Testis (tissue), 3 donors: ENCODE measurements around the gene KCNG1. TPM values are rescaled to one million over a fixed set of nuclear protein-coding genes. Genes with fewer than 3 reads are reported as not detected.

ENCODE experiments used
- DNase-seq: peaks from one replicate; pipeline ENCODE4 v3.0.0-alpha.2; 2019
- H3K27ac ChIP-seq, 2 donors: fragments of 200-600 bp; sonication (generic); one replicate each; pipeline ENCODE4 v1.5.1; 2019
- H3K27me3 ChIP-seq: fragments of 200-600 bp; sonication (generic); one replicate; pipeline ENCODE4 v1.5.1; 2019
- H3K36me3 ChIP-seq: fragments of 200-600 bp; sonication (generic); one replicate; pipeline ENCODE4 v1.5.1; 2017; ENCODE audit warnings: low read depth; ENCODE audit errors: missing control alignments
- H3K4me1 ChIP-seq: fragments of 200-600 bp; sonication (generic); one replicate; pipeline ENCODE4 v1.5.1; 2019
- H3K4me3 ChIP-seq, 2 donors: fragments of 200-600 bp; sonication (generic); one replicate each; pipeline ENCODE4 v1.5.1; 2017 to 2019
- H3K9me3 ChIP-seq: fragments of 200-600 bp; sonication (generic); one replicate; pipeline ENCODE4 v1.5.1; 2017
- CTCF ChIP-seq, 3 experiments: fragments of 450-650 bp in 2 of 3; fragments of 200-600 bp in 1 of 3; sonication (generic) in 1 of 3; IDR thresholded peaks; one replicate each; pipeline ENCODE4 v1.5.1; 2016 to 2019; ENCODE audit warnings: antibody characterized with exemption in 3 of 3, mild to moderate bottlenecking in 2 of 3, moderate library complexity in 1 of 3
- POLR2A ChIP-seq: fragments of 450-650 bp; IDR thresholded peaks from one replicate; pipeline ENCODE4 v1.6.1; 2017; ENCODE audit warnings: antibody characterized with exemption, mild to moderate bottlenecking, moderate library complexity
- WGBS, 2 donors: methylation state at CpG; one replicate each; pipeline ENCODE4 v1.1.5; 2018; 5-methylcytosine and 5-hydroxymethylcytosine counted together
- intact Hi-C: fragments of 100-400 bp; cut with DNase I; formaldehyde crosslinking; loops from one replicate; pipeline ENCODE4 v1.15.1; 2023; ENCODE audit warnings: low total_unique reads
- polyA plus RNA-seq: library from polyadenylated mRNA; stranded (reverse); fragments of 350-450 nt; fragmentation: Illumina TruSeq; extraction: RNeasy Lipid Tissue Mini Kit (QIAGEN cat#74804); gene quantifications from one replicate; pipeline ENCODE4 v1.2.3, GENCODE V29; 2014; ENCODE audit warnings: low read depth, low replicate concordance; ENCODE audit not compliant: insufficient read depth
- total RNA-seq, 2 donors: library from RNA; depleted of rRNA; stranded (reverse); fragments of >200 nt; gene quantifications; one replicate each; pipeline ENCODE4 v1.2.3, GENCODE V29; 2016

KCNG1 gene
- total and polyA plus RNA-seq, 3 donors from 2014 or later, result 20.9 to 78.2 (median 35.8) TPM

GRCh38 chr20:51021067-51022025 is 1.6 kb downstream of the KCNG1 start:
- Histone ChIP-seq H3K9me3 (no peaks in the 10 kb centered on the region), H3K4me1 (peaks cover 3% of the 10 kb centered on the region), H3K27ac (no peak overlapping the region), H3K27me3 (no peaks in the 10 kb centered on the region), H3K36me3 (no peaks in the 10 kb centered on the region), H3K4me3 (no peak overlapping the region)
- TF ChIP-seq POLR2A, result no peak
- TF ChIP-seq CTCF (IDR thresholded peaks at IDR 0.05), result no peak
- no peak for DNase-seq
- WGBS, 2 donors, result 65 to 67% methylated on average over 15 to 16 of the region's 16 CpGs
- intact Hi-C loops, result no loop called here

GRCh38 chr20:51020657-51021056 is 2.2 kb downstream of the KCNG1 start:
- Histone ChIP-seq H3K27me3 (no peaks in the 10 kb centered on the region), H3K9me3 (no peaks in the 10 kb centered on the region), H3K4me1 (peaks cover 3% of the 10 kb centered on the region), H3K4me3 (no peak overlapping the region), H3K36me3 (no peaks in the 10 kb centered on the region), H3K27ac (no peak overlapping the region)
- intact Hi-C loops, result no loop called here
- TF ChIP-seq POLR2A (no peak), CTCF (IDR thresholded peaks at IDR 0.05) (no peak)
- no peak for DNase-seq
- 84 to 87% methylated on average over 6 of the region's 6 CpGs for WGBS, 2 donors

GRCh38 chr20:51019656-51020592 is 3.0 kb downstream of the KCNG1 start:
- intact Hi-C loops, result no loop called here
- Histone ChIP-seq H3K4me3 (no peak overlapping the region), H3K36me3 (no peaks in the 10 kb centered on the region), H3K9me3 (no peaks in the 10 kb centered on the region), H3K27me3 (no peaks in the 10 kb centered on the region), H3K4me1 (peaks cover 3% of the 10 kb centered on the region), H3K27ac (no peak overlapping the region)
- 82 to 83% methylated on average over 19 to 21 of the region's 21 CpGs for WGBS, 2 donors
- TF ChIP-seq POLR2A (no peak), CTCF (IDR thresholded peaks at IDR 0.05) (no peak)
- DNase-seq, result no peak

- DNase-seq, result no peak
- Histone ChIP-seq H3K36me3 (no peaks in the 10 kb centered on the region), H3K4me3 (no peak overlapping the region), H3K4me1 (peaks cover 9% of the 10 kb centered on the region), H3K27ac (no peak overlapping the region), H3K27me3 (no peaks in the 10 kb centered on the region), H3K9me3 (no peaks in the 10 kb centered on the region)
- intact Hi-C loops, result no loop called here
- TF ChIP-seq POLR2A, result no peak
- no peak for TF ChIP-seq CTCF (IDR thresholded peaks at IDR 0.05)
- WGBS, 2 donors, result 76 to 82% methylated on average over 9 of the region's 9 CpGs
These were observed 5.7 kb downstream of the KCNG1 start for GRCh38 chr20:51017251-51017650.
